ENCODE measurements around the gene SLCO4C1. TPM values are rescaled to one million over a fixed set of nuclear protein-coding genes. Genes with fewer than 3 reads are reported as not detected.

The SLCO4C1 gene
- total RNA-seq, 4 donors from 2014 or later: 0.17 to 0.33 TPM; not detected in 2

DNA sequence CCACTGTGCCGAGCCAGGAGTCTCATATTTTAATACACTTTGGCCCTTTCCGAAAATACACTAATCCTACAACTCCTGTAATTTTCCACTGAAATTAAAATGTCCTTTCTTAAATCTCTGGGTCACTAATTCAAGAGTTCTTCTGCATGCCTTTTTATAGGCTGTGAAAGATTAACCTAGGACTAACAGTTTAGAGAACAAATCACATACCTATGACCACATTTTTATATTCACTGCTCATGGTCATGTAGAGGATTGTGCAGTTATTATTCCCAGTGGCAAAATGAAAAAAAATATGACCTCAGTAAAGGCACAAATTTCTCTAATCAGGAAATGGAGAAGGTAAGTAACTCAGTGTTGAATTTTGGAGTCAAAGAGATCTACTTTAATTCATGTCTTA is 33.4 kb downstream of the SLCO4C1 start:
- no peak for TF ChIP-seq CTCF (IDR thresholded peaks at IDR 0.05; ENCODE audit: low read depth)

- no peak for TF ChIP-seq CTCF (IDR thresholded peaks at IDR 0.05; ENCODE audit: low read depth)
Measured at GRCh38 chr5:102249381-102249780, 46.7 kb downstream of the SLCO4C1 start.

DNA sequence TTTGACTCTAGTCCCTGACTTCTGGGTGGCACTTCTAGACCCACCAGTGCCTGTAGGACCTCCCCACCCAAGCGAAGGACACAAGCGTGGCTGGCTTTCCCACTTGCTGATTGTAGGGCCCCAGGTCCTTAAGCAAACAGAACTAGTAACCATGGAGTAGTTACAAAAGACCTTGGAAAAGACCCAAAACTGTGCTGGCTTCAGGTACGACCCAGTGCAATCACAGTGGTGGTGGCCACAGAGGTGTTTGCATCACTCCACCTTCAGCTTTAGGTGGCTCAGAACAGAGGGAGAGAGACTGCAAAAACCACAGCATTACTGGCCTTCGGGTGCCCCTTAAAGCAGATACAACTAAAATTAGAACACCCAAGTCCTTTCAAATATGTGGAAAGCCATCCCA is 52.9 kb downstream of the SLCO4C1 start:
- no peak for TF ChIP-seq CTCF (IDR thresholded peaks at IDR 0.05; ENCODE audit: low read depth)

- no peak for TF ChIP-seq CTCF (IDR thresholded peaks at IDR 0.05; ENCODE audit: low read depth)
Measured at GRCh38 chr5:102241809-102242421, 54.2 kb downstream of the SLCO4C1 start.

- TF ChIP-seq CTCF (IDR thresholded peaks at IDR 0.05; ENCODE audit: low read depth): no peak
Measured at GRCh38 chr5:102231693-102232619, 64.1 kb downstream of the SLCO4C1 start.

DNA sequence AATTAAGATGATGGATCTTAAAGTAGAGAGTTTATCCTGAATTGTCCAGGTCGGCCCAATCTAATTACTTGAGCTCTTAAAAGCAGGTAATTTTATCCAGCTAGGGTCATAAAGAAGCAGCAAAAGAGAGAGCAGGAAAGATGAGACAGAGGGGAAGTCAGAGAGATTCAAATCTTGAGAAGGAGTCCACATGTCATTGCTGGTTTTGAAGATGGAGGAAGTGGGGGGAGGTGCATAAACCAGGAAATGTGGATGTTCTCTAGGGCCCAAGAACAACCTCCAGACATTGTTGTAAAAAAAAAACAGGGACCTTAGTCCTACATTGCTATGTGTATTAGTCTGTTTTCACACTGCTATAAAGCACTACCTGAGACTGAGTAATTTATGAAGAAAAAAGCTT is 66.4 kb downstream of the SLCO4C1 start:
- no peak for TF ChIP-seq CTCF (IDR thresholded peaks at IDR 0.05; ENCODE audit: low read depth)

- TF ChIP-seq CTCF (IDR thresholded peaks at IDR 0.05; ENCODE audit: low read depth): no peak
Measured at GRCh38 chr5:102226321-102226720, 69.8 kb downstream of the SLCO4C1 start.
